B cell (primary cell): ENCODE measurements around the gene COL5A2. TPM values are rescaled to one million over a fixed set of nuclear protein-coding genes. Genes with fewer than 3 reads are reported as not detected.

Experiments
- ATAC-seq: fragments of 200-7000 bp; cut with Tn5 transposase; one replicate; pipeline ENCODE4 v1.10.0; 2021; ENCODE audit warnings: low read depth, mild to moderate bottlenecking, moderate number of reproducible peaks, moderate library complexity
- CTCF ChIA-PET: fragments of 350-600 bp; sonication (Branson Sonifier 250); formaldehyde crosslinking; loops from one replicate; lab custom pipeline; 2021; ENCODE audit warnings: antibody characterized with exemption, inconsistent platforms; lab: Charles Lee
- POLR2A ChIA-PET: fragments of 350-600 bp; sonication (Branson Sonifier 250); formaldehyde crosslinking; loops from one replicate; lab custom pipeline; 2021; ENCODE audit warnings: antibody characterized with exemption; lab: Charles Lee
- DNase-seq: peaks from one replicate; pipeline ENCODE4 v3.0.0; 2013
- H2AFZ ChIP-seq: 2 replicates; pipeline ENCODE4 v1.6.1; 2012; ENCODE audit warnings: mild to moderate bottlenecking, low read depth, low read length; ENCODE audit not compliant: insufficient read depth, poor library complexity, severe bottlenecking
- H3K27ac ChIP-seq, 2 donors: 1 replicate in 1 of 2; 2 replicates in 1 of 2; pipeline ENCODE4 v1.5.1; 2012 to 2013; ENCODE audit warnings: low read length in 2 of 2, mild to moderate bottlenecking in 2 of 2, moderate library complexity in 1 of 2
- H3K27me3 ChIP-seq, 4 experiments: fragments of 200-600 bp in 1 of 4; sonication (generic) in 1 of 4; replicated peaks in 1 of 4; 1 replicate in 2 of 4; 2 replicates in 2 of 4; pipeline versions ENCODE4 v1.6.1 to v1.7.0; 2013 to 2016; ENCODE audit warnings: low read length in 3 of 4, mild to moderate bottlenecking in 2 of 4, mixed read lengths in 1 of 4, moderate library complexity in 1 of 4; ENCODE audit not compliant: insufficient read depth in 4 of 4, control insufficient read depth in 3 of 4; ENCODE audit errors: control extremely low read depth in 1 of 4
- H3K36me3 ChIP-seq, 2 experiments: replicated peaks in 1 of 2; 1 replicate in 1 of 2; 2 replicates in 1 of 2; pipeline versions ENCODE4 v1.6.1 to v1.7.1; 2013; ENCODE audit warnings: low read length in 1 of 2; ENCODE audit not compliant: insufficient read depth in 2 of 2, control insufficient read depth in 1 of 2; ENCODE audit errors: control extremely low read depth in 1 of 2, extremely low read depth in 1 of 2
- H3K4me1 ChIP-seq, 2 donors: fragments of 200-600 bp in 1 of 2; sonication (generic) in 1 of 2; 1 replicate in 1 of 2; 2 replicates in 1 of 2; pipeline versions ENCODE4 v1.5.1 to v1.6.1; 2013 to 2017; ENCODE audit warnings: low read length in 2 of 2; ENCODE audit not compliant: control insufficient read depth in 2 of 2, insufficient read depth in 2 of 2
- H3K4me2 ChIP-seq: replicated peaks from 2 replicates; pipeline ENCODE3; 2012; ENCODE audit warnings: mild to moderate bottlenecking, low read depth, low read length; ENCODE audit not compliant: poor library complexity, severe bottlenecking
- H3K4me3 ChIP-seq, 5 experiments: fragments of 200-600 bp in 1 of 5; sonication (generic) in 1 of 5; 1 replicate in 3 of 5; 2 replicates in 2 of 5; pipeline versions ENCODE4 v1.5.1 to v1.7.0; 2011 to 2016; ENCODE audit warnings: low read length in 4 of 5, mild to moderate bottlenecking in 4 of 5, low read depth in 2 of 5, control low read depth in 1 of 5, moderate library complexity in 1 of 5; ENCODE audit not compliant: insufficient read depth in 1 of 5; ENCODE audit errors: control extremely low read depth in 1 of 5, extremely low read depth in 1 of 5
- H3K79me2 ChIP-seq: fragments of 200-600 bp; sonication (generic); one replicate; pipeline ENCODE4 v1.6.0; 2016; ENCODE audit warnings: low read length; ENCODE audit not compliant: control insufficient read depth, insufficient read depth
- H3K9ac ChIP-seq: fragments of 200-600 bp; sonication (generic); 2 replicates; pipeline ENCODE4 v1.6.1; 2017; ENCODE audit warnings: mild to moderate bottlenecking, low read length, moderate library complexity
- H3K9me3 ChIP-seq, 3 donors: one replicate each; pipeline versions ENCODE4 v1.6.1 to v1.7.1; 2013; ENCODE audit warnings: low read length in 2 of 3; ENCODE audit not compliant: control insufficient read depth in 2 of 3, insufficient read depth in 1 of 3; ENCODE audit errors: control extremely low read depth in 1 of 3
- H4K20me1 ChIP-seq: 2 replicates; pipeline ENCODE4 v1.6.0; 2012; ENCODE audit warnings: mild to moderate bottlenecking, low read length; ENCODE audit not compliant: insufficient read depth, control insufficient read depth, poor library complexity, severe bottlenecking
- H3K27ac Mint-ChIP-seq: one replicate; pipeline ENCODE4 v1.8.0; 2021; ENCODE audit warnings: mixed read lengths
- H3K27me3 Mint-ChIP-seq: one replicate; pipeline ENCODE4 v1.8.0; 2021; ENCODE audit warnings: mixed read lengths
- H3K4me1 Mint-ChIP-seq: one replicate; pipeline ENCODE4 v1.8.0; 2021; ENCODE audit warnings: mixed read lengths
- H3K4me3 Mint-ChIP-seq: one replicate; pipeline ENCODE4 v1.8.0; 2021; ENCODE audit warnings: mixed read lengths
- H3K9me3 Mint-ChIP-seq: one replicate; pipeline ENCODE4 v1.8.0; 2022; ENCODE audit warnings: mixed read lengths; ENCODE audit not compliant: insufficient read depth
- CTCF ChIP-seq: fragments of 200-600 bp; IDR thresholded peaks from one replicate; pipeline ENCODE4 v1.8.0; 2022; ENCODE audit warnings: antibody characterized with exemption, mild to moderate bottlenecking
- EZH2 ChIP-seq: IDR thresholded peaks from 2 replicates; pipeline ENCODE4 v1.6.1; 2012; ENCODE audit warnings: borderline replicate concordance, low read depth, mild to moderate bottlenecking, moderate library complexity, low read length; ENCODE audit not compliant: insufficient read depth, poor library complexity, severe bottlenecking
- WGBS: methylation state at CpG from one replicate; pipeline ENCODE4 v1.1.5; 2013; ENCODE audit warnings: missing lambda C conversion rate; ENCODE audit not compliant: insufficient coverage; 5-methylcytosine and 5-hydroxymethylcytosine counted together
- intact Hi-C: fragments of 100-400 bp; cut with micrococcal nuclease; formaldehyde crosslinking; loops from one replicate; pipeline ENCODE4 v1.10.0; 2022
- polyA plus RNA-seq: library from polyadenylated mRNA; depleted of rRNA; stranded (reverse); fragments of >200 nt; gene quantifications from 2 replicates; pipeline ENCODE4 v1.2.3, GENCODE V29; 2012
- total RNA-seq, 2 donors: library from RNA; stranded (reverse); fragments of 120-200 nt in 1 of 2; gene quantifications; 1 replicate in 1 of 2; 2 replicates in 1 of 2; pipeline versions ENCODE4 v1.2.3 to v1.2.4, GENCODE V29; 2013 to 2022

The COL5A2 gene
- total and polyA plus RNA-seq, 2 donors (not counting 1 experiment from before 2014, with no cell fraction given) = 0.44 to 0.45 TPM

GRCh38 chr2:189161894-189162293 is 17.7 kb downstream of the COL5A2 start:
- 71% methylated on average over 1 of the region's 3 CpGs for WGBS
- Histone ChIP-seq H3K4me2 (no peak overlapping the region), H3K27me3 (no peaks in the 10 kb centered on the region), H3K27ac (no peak overlapping the region), H3K9ac (no peak overlapping the region), H3K36me3 (no peaks in the 10 kb centered on the region), H4K20me1 (no peaks in the 10 kb centered on the region), H3K4me1 (no peaks in the 10 kb centered on the region), H2AFZ (no peak overlapping the region), H3K79me2 (no peaks in the 10 kb centered on the region), H3K4me3 (no peak overlapping the region), H3K9me3 (no peaks in the 10 kb centered on the region)
- Mint-ChIP-seq H3K4me3 (no peak overlapping the region), H3K27me3 (no peaks in the 10 kb centered on the region), H3K9me3 (no peaks in the 10 kb centered on the region), H3K27ac (no peak overlapping the region), H3K4me1 (no peaks in the 10 kb centered on the region)
- ChIA-PET POLR2A (no interaction called here), CTCF (no interaction called here)
- ATAC-seq (no peak), DNase-seq (no peak)
- TF ChIP-seq CTCF = no peak
- TF ChIP-seq EZH2 = no peak
- intact Hi-C loops = no loop called here

- H3K4me2 ChIP-seq = no peak overlapping the region
- no peak for TF ChIP-seq EZH2
- no peak for TF ChIP-seq CTCF
- no peaks in the 10 kb centered on the region for H3K4me1 Mint-ChIP-seq
- H4K20me1 ChIP-seq = no peaks in the 10 kb centered on the region
- H3K4me1 ChIP-seq = no peaks in the 10 kb centered on the region
- no peaks in the 10 kb centered on the region for H3K79me2 ChIP-seq
- no peaks in the 10 kb centered on the region for H3K9me3 Mint-ChIP-seq
- H3K4me3 Mint-ChIP-seq = no peak overlapping the region
- H3K9ac ChIP-seq = no peak overlapping the region
- WGBS = 83% methylated on average over 2 of the region's 4 CpGs
- no peak overlapping the region for H2AFZ ChIP-seq
- no peaks in the 10 kb centered on the region for H3K27me3 Mint-ChIP-seq
- no peak for ATAC-seq
- H3K27ac Mint-ChIP-seq = no peak overlapping the region
- intact Hi-C loops = no loop called here
- no peaks in the 10 kb centered on the region for H3K36me3 ChIP-seq
- H3K27ac ChIP-seq = no peak overlapping the region
- CTCF ChIA-PET = no interaction called here
- H3K4me3 ChIP-seq = no peak overlapping the region
- no peaks in the 10 kb centered on the region for H3K27me3 ChIP-seq
- POLR2A ChIA-PET = no interaction called here
- H3K9me3 ChIP-seq = no peaks in the 10 kb centered on the region
- DNase-seq = no peak
Observed at GRCh38 chr2:189159717-189160116, 19.8 kb downstream of the COL5A2 start.
